DND-41 (cell line): ENCODE data around the gene TET2.

ENCODE experiments used
- ATAC-seq: fragments of 200-7000 bp; cut with Tn5 transposase; 3 replicates; pipeline ENCODE4 v1.9.1; 2021; ENCODE audit warnings: low read depth; ENCODE audit not compliant: insufficient read depth
- DNase-seq: peaks from one replicate; pipeline ENCODE4 v3.0.0-alpha.2; 2020
- H2AFZ ChIP-seq: 2 replicates; pipeline ENCODE4 v1.6.0; 2012; ENCODE audit warnings: low read depth, low read length
- H3K27ac ChIP-seq: 2 replicates; pipeline ENCODE4 v1.5.1; 2012; ENCODE audit warnings: low read length, inconsistent platforms
- H3K27me3 ChIP-seq: fragments of 200-600 bp; sonication (generic); 2 replicates; pipeline ENCODE4 v1.6.0; 2012; ENCODE audit warnings: low read length, mild to moderate bottlenecking, inconsistent platforms; ENCODE audit not compliant: insufficient read depth, poor library complexity
- H3K36me3 ChIP-seq: 2 replicates; pipeline ENCODE4 v1.5.1; 2012; ENCODE audit warnings: low read length, inconsistent platforms; ENCODE audit not compliant: insufficient read depth
- H3K4me1 ChIP-seq: 2 replicates; pipeline ENCODE4 v1.5.1; 2012; ENCODE audit warnings: mild to moderate bottlenecking, low read length; ENCODE audit not compliant: insufficient read depth
- H3K4me2 ChIP-seq: 2 replicates; pipeline ENCODE4 v1.6.0; 2012; ENCODE audit warnings: mild to moderate bottlenecking, moderate library complexity, low read length, inconsistent platforms; ENCODE audit not compliant: insufficient read depth
- H3K4me3 ChIP-seq, 2 experiments: fragments of 200-600 bp in 1 of 2; shearing (Covaris generic) in 1 of 2; 2 replicates each; pipeline ENCODE4 v1.5.1; 2012 to 2016; ENCODE audit warnings: inconsistent platforms in 2 of 2, low read length in 2 of 2, mild to moderate bottlenecking in 2 of 2, low read depth in 1 of 2, moderate library complexity in 1 of 2
- H3K79me2 ChIP-seq: 2 replicates; pipeline ENCODE4 v1.6.0; 2012; ENCODE audit warnings: low read length, inconsistent platforms; ENCODE audit not compliant: insufficient read depth
- H3K9ac ChIP-seq: 2 replicates; pipeline ENCODE4 v1.6.0; 2012; ENCODE audit warnings: low read depth, mild to moderate bottlenecking, inconsistent platforms, low read length, moderate library complexity
- H3K9me3 ChIP-seq: 2 replicates; pipeline ENCODE4 v1.5.1; 2012; ENCODE audit warnings: low read length, moderate library complexity, mild to moderate bottlenecking, inconsistent platforms; ENCODE audit not compliant: insufficient read depth, severe bottlenecking
- H4K20me1 ChIP-seq: 2 replicates; pipeline ENCODE4 v1.6.0; 2012; ENCODE audit warnings: low read length; ENCODE audit not compliant: insufficient read depth
- EZH2 ChIP-seq: IDR thresholded peaks from 3 replicates; pipeline ENCODE4 v1.6.1; 2012; ENCODE audit warnings: borderline replicate concordance, low read depth, mild to moderate bottlenecking, moderate library complexity, low read length, inconsistent platforms; ENCODE audit not compliant: severe bottlenecking
- TF ChIP-seq, protein P1 (sequence below): IDR thresholded peaks from 2 replicates; pipeline ENCODE4 v1.5.1; 2012; ENCODE audit warnings: borderline replicate concordance, low read length, moderate library complexity, mild to moderate bottlenecking; ENCODE audit not compliant: poor library complexity, severe bottlenecking; ENCODE audit errors: extremely low read depth

TET2 gene

DNA sequence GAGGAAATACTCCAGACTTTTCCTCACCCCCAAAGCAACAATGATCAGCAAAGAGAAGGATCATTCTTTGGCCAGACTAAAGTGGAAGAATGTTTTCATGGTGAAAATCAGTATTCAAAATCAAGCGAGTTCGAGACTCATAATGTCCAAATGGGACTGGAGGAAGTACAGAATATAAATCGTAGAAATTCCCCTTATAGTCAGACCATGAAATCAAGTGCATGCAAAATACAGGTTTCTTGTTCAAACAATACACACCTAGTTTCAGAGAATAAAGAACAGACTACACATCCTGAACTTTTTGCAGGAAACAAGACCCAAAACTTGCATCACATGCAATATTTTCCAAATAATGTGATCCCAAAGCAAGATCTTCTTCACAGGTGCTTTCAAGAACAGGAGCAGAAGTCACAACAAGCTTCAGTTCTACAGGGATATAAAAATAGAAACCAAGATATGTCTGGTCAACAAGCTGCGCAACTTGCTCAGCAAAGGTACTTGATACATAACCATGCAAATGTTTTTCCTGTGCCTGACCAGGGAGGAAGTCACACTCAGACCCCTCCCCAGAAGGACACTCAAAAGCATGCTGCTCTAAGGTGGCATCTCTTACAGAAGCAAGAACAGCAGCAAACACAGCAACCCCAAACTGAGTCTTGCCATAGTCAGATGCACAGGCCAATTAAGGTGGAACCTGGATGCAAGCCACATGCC, 89.7 kb downstream of the TET2 start:
- no peaks in the 10 kb centered on the region for H4K20me1 ChIP-seq
- ATAC-seq (no peak), DNase-seq (no peak)
- no peak for TF ChIP-seq EZH2
- TF ChIP-seq, protein P1, sequence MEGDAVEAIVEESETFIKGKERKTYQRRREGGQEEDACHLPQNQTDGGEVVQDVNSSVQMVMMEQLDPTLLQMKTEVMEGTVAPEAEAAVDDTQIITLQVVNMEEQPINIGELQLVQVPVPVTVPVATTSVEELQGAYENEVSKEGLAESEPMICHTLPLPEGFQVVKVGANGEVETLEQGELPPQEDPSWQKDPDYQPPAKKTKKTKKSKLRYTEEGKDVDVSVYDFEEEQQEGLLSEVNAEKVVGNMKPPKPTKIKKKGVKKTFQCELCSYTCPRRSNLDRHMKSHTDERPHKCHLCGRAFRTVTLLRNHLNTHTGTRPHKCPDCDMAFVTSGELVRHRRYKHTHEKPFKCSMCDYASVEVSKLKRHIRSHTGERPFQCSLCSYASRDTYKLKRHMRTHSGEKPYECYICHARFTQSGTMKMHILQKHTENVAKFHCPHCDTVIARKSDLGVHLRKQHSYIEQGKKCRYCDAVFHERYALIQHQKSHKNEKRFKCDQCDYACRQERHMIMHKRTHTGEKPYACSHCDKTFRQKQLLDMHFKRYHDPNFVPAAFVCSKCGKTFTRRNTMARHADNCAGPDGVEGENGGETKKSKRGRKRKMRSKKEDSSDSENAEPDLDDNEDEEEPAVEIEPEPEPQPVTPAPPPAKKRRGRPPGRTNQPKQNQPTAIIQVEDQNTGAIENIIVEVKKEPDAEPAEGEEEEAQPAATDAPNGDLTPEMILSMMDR, result no peak
- no peaks in the 10 kb centered on the region for H3K9me3 ChIP-seq
- no peaks in the 10 kb centered on the region for H3K36me3 ChIP-seq
- no peak overlapping the region for H3K27ac ChIP-seq
- no peak overlapping the region for H3K4me2 ChIP-seq
- H2AFZ ChIP-seq, result no peak overlapping the region
- H3K4me3 ChIP-seq, result no peak overlapping the region
- H3K79me2 ChIP-seq, result no peaks in the 10 kb centered on the region
- peaks cover 3% of the 10 kb centered on the region for H3K27me3 ChIP-seq
- no peaks in the 10 kb centered on the region for H3K4me1 ChIP-seq
- no peak overlapping the region for H3K9ac ChIP-seq

DNA sequence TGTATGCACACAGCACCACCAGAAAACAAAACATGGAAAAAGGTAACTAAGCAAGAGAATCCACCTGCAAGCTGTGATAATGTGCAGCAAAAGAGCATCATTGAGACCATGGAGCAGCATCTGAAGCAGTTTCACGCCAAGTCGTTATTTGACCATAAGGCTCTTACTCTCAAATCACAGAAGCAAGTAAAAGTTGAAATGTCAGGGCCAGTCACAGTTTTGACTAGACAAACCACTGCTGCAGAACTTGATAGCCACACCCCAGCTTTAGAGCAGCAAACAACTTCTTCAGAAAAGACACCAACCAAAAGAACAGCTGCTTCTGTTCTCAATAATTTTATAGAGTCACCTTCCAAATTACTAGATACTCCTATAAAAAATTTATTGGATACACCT, 90.2 kb downstream of the TET2 start:
- H3K4me3 ChIP-seq, result no peak overlapping the region
- H3K9ac ChIP-seq, result no peak overlapping the region

DNA sequence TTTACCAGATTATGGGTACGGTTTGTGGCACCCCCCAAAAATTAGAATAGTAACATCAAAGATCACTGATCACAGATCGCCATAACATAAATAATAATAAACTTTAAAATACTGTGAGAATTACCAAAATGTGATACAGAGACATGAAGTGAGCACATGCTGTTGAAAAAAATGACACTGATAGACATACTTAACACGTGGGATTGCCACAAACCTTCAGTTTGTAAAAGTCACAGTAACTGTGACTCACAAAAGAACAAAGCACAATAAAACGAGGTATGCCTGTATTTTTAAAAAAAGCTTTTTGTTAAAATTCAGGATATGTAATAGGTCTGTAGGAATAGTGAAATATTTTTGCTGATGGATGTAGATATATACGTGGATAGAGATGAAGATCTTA, 93.4 kb downstream of the TET2 start:
- no peak for TF ChIP-seq EZH2
- TF ChIP-seq, protein P1, result no peak
- no peak for ATAC-seq

More for the DNA sequence above, 90.2 kb downstream of the TET2 start:
- TF ChIP-seq, protein P1, result no peak
- DNase-seq (no peak), ATAC-seq (no peak)
- H3K79me2 ChIP-seq, result no peaks in the 10 kb centered on the region
- peaks cover 3% of the 10 kb centered on the region for H3K27me3 ChIP-seq
- H3K9me3 ChIP-seq, result no peaks in the 10 kb centered on the region
- no peaks in the 10 kb centered on the region for H3K4me1 ChIP-seq
- no peaks in the 10 kb centered on the region for H4K20me1 ChIP-seq
- H3K4me2 ChIP-seq, result no peak overlapping the region
- H3K36me3 ChIP-seq, result no peaks in the 10 kb centered on the region
- no peak overlapping the region for H2AFZ ChIP-seq
- no peak overlapping the region for H3K27ac ChIP-seq

DNA sequence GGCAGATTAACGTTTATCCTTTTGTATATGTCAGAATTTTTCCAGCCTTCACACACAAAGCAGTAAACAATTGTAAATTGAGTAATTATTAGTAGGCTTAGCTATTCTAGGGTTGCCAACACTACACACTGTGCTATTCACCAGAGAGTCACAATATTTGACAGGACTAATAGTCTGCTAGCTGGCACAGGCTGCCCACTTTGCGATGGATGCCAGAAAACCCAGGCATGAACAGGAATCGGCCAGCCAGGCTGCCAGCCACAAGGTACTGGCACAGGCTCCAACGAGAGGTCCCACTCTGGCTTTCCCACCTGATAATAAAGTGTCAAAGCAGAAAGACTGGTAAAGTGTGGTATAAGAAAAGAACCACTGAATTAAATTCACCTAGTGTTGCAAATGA, 94.8 kb downstream of the TET2 start:
- Histone ChIP-seq H4K20me1 (no peaks in the 10 kb centered on the region), H3K4me1 (no peaks in the 10 kb centered on the region), H3K36me3 (no peaks in the 10 kb centered on the region), H3K27ac (no peak overlapping the region), H2AFZ (no peak overlapping the region), H3K9ac (no peak overlapping the region), H3K79me2 (no peaks in the 10 kb centered on the region), H3K27me3 (no peaks in the 10 kb centered on the region), H3K9me3 (no peaks in the 10 kb centered on the region), H3K4me2 (no peak overlapping the region), H3K4me3 (no peak overlapping the region)
- no peak for ATAC-seq
- TF ChIP-seq EZH2, result no peak
- TF ChIP-seq, protein P1, result no peak
- no peak for DNase-seq

More for the DNA sequence above, 93.4 kb downstream of the TET2 start:
- Histone ChIP-seq H2AFZ (no peak overlapping the region), H3K79me2 (no peaks in the 10 kb centered on the region), H3K9ac (no peak overlapping the region), H3K27me3 (peaks cover 3% of the 10 kb centered on the region), H3K9me3 (no peaks in the 10 kb centered on the region), H3K4me3 (no peak overlapping the region), H3K36me3 (no peaks in the 10 kb centered on the region), H3K4me2 (no peak overlapping the region), H4K20me1 (no peaks in the 10 kb centered on the region), H3K4me1 (no peaks in the 10 kb centered on the region), H3K27ac (no peak overlapping the region)
- DNase-seq, result no peak
